Astrocyte of the cerebellum (primary cell): ENCODE measurements around the gene UBXN1.

Experiments used
- DNase-seq: peaks from one replicate; pipeline ENCODE4 v3.0.0-alpha.2; 2011; ENCODE audit warnings: low read depth
- H3K4me3 ChIP-seq: 2 replicates; pipeline ENCODE4 v1.5.1; 2011; ENCODE audit warnings: mild to moderate bottlenecking, low read depth, low read length, moderate library complexity
- in situ Hi-C: cut with HindIII; loops from 2 replicates; pipeline ENCODE4 v1.10.0; 2017; ENCODE audit warnings: low sequenced_read_pairs
- TF ChIP-seq, protein P1 (sequence below): IDR thresholded peaks from 2 replicates; pipeline ENCODE4 v1.5.1; 2012; ENCODE audit warnings: low read length, low read depth, moderate library complexity, mild to moderate bottlenecking; ENCODE audit errors: missing control alignments

Gene UBXN1

DNA sequence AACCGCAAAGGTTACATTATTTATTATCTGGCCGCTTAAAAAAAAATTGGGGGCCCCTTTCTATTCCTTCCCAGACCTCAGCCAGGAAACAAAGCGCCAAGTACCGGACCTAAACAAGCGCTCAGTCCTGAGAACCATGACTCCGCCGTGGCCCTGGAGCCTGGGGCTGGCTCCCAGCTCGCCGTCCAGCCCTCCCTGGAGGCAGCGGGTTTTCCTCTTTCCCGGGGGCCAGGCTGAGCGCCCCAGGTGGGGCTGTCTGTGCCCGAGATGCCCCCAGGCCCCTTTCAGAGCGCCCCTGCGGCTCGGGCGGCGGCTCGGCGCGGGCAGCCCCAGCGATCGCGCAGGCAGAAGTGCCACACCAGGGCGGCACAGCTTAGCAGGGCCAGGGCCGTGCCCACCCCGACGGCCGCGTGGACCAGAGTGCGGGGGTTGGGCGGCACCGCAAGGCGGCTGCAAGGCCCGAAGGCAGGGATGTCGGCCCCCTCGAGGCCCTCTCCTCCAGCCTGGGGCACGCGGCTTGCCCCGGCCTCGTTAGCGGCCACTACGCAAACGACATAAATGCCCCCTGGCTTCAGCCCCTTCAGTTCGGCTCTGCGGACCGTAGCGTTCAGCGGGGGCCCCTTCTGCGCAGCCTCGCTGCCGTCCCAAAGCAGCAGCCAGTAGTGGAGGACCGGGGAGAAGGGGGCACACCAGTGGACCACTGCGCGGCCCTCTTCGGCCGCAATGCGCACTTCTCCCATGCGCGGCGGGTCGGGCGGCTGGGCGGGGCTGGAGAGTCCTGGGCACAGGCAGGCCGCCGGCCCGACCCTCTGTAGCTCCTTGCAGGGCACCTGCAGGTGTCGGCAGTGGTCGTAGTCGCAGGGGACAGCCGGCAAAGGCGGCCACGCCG, 8.9 kb upstream of the UBXN1 start:
- no peak for DNase-seq
- in situ Hi-C loops: no loop called here

DNA sequence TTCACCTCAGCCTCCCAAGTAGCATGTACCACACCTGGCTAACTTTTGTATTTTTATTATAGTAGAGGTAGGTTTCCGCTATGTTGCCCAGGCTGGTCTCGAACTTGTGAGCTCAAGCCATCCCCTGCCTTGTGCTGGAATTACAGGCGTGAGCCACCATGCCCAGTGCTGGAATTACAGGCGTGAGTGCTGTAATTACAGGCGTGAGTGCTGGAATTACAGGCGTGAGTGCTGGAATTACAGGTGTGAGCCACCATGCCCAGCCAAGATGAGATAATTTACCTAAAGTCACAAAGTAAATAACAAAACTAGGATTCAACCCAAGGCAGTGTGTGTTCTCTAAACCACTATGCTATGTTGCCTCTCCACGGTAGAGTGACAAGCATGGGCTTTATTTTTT, 3.6 kb upstream of the UBXN1 start:
- TF ChIP-seq, protein P1, sequence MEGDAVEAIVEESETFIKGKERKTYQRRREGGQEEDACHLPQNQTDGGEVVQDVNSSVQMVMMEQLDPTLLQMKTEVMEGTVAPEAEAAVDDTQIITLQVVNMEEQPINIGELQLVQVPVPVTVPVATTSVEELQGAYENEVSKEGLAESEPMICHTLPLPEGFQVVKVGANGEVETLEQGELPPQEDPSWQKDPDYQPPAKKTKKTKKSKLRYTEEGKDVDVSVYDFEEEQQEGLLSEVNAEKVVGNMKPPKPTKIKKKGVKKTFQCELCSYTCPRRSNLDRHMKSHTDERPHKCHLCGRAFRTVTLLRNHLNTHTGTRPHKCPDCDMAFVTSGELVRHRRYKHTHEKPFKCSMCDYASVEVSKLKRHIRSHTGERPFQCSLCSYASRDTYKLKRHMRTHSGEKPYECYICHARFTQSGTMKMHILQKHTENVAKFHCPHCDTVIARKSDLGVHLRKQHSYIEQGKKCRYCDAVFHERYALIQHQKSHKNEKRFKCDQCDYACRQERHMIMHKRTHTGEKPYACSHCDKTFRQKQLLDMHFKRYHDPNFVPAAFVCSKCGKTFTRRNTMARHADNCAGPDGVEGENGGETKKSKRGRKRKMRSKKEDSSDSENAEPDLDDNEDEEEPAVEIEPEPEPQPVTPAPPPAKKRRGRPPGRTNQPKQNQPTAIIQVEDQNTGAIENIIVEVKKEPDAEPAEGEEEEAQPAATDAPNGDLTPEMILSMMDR: no peak
- no peak for DNase-seq
- in situ Hi-C loops: no loop called here
- H3K4me3 ChIP-seq: no peak overlapping the region

More for the DNA sequence above, 8.9 kb upstream of the UBXN1 start:
- H3K4me3 ChIP-seq: no peak overlapping the region
- TF ChIP-seq, protein P1: no peak

DNA sequence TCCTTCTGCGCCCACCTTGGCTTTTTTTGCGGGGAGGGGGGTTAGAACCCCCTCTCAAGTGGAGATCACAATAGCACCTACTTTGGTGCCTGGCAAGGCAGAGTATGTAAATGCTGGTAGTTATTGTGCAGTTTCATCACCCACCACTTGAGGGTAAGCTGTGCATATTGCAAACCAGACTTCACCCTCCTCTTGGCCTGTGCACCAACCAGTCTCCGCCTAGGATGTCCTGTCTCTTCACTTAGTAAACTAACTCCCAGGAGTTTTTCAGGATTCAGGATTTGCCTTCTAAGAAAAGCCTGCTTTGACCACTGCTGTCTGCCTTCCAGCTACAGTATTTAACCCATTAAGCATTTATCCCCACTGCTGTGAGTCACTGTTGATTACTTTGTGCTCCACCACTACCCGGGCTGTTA, 2.0 kb upstream of the UBXN1 start:
- TF ChIP-seq, protein P1: peak; percentile 66
- in situ Hi-C loops: no loop called here
- no peak overlapping the region for H3K4me3 ChIP-seq
- peak; percentile 57 for DNase-seq

DNA sequence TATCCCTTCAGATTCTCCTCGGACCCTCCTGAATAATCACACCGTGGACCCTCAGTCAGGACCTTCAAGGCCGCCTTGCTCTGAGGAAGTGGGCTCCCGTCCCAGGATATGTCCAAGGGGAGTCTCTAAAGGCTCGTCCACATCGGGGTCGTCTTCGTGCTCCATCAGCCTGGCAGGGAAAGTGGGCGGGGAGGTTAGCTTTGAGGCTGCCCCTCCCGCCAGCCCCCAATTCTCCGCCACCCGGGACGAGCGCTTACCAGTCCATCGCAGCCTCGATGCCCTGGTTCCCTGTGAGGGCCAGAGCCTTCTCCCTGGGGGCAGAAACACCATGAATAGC, 472 bp downstream of the UBXN1 start:
- in situ Hi-C loops: no loop called here
- TF ChIP-seq, protein P1: no peak
- peak overlapping the region; percentile 80 for H3K4me3 ChIP-seq
- no peak for DNase-seq

DNA sequence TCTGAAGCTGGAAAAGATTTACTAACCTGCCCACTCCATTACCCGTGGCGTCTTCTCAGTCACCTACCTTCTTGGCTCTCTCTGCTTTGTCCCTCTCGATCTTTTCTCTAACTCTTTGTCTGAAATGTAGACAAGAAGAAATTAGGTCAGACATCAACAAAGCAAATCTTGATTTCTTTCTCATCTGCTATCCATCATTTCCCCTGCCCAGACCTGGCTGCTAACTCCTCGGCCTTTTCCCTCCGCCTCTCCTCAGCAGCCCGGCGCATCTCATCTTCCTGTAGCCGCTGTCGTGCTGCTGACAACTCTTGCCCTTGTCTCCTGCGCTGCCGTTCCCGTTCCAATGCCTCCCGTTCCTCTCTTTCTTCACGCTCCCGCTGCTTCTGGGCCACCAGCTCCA, 1.2 kb downstream of the UBXN1 start:
- DNase-seq: no peak
- H3K4me3 ChIP-seq: peak overlapping the region; percentile 80
- TF ChIP-seq, protein P1: no peak
- in situ Hi-C loops: no loop called here

DNA sequence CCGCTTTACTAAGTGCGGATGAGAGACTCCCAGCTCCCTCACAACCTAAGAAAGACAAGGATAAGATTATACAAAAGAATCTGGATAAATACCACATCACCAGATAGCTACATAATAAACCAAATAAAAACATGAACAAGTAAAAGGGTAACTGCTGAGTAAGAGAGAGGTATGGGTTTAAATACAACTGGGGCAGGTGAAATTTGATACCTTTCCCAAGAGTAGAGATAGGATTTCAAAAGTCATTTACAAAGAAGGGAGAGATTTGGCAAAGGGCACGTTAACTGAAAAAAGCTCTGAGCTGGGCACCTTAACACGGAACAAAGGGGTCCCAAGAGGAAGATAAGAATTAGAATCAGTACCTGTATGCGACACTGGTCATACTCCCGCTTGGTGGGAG, 1.7 kb downstream of the UBXN1 start:
- TF ChIP-seq, protein P1: no peak
- in situ Hi-C loops: no loop called here
- H3K4me3 ChIP-seq: no peak overlapping the region
- DNase-seq: no peak
